ENCODE data around the gene ADI1. TPM values are rescaled to one million over a fixed set of nuclear protein-coding genes. Genes with fewer than 3 reads are reported as not detected.

Gene ADI1
- polyA plus RNA-seq, 1 of the 3 experiments (the other 2 are of a cell fraction), result 67.2 TPM

DNA sequence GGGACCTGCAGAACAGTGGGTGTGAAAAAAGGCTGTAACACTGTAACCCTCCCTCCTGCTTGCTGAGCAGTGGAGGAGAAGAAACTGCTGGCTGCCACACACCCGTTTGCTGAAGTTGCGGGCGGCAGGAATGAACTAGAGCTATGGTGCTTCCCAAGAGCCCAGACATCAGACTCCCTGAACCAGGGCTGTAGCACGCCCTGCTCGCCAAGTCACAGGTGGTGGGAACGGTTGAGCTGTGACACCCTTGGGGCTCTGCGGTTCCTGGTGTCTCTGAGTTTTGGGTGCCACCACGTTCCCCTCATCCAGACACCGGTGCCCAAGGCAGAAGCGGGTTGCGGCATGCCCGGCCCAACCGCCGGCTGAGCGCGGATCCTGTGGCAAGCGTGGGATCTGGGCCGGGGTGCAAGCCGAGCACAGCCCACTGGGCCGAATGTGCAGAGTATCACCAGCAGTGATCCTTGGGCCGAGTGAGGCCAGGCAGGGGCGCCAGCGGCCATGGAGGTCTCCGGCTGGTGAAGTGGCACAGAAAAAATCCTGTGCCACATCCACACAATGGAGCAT lies 15.0 kb upstream of the ADI1 start:
- TF ChIP-seq MEF2A (IDR thresholded peaks at IDR 0.05; ENCODE audit: borderline replicate concordance, low read depth) (no peak), JUND (IDR thresholded peaks at IDR 0.05) (no peak), RAD21 (IDR thresholded peaks at IDR 0.05; ENCODE audit: low read length) (no peak), NRF1 (IDR thresholded peaks at IDR 0.05; ENCODE audit: low read depth, low read length) (no peak), FOXM1 (IDR thresholded peaks at IDR 0.05; ENCODE audit: low read depth) (no peak), RCOR1 (IDR thresholded peaks at IDR 0.05; ENCODE audit: low read length) (no peak)
- TF ChIP-seq, protein P1, sequence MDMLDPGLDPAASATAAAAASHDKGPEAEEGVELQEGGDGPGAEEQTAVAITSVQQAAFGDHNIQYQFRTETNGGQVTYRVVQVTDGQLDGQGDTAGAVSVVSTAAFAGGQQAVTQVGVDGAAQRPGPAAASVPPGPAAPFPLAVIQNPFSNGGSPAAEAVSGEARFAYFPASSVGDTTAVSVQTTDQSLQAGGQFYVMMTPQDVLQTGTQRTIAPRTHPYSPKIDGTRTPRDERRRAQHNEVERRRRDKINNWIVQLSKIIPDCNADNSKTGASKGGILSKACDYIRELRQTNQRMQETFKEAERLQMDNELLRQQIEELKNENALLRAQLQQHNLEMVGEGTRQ (IDR thresholded peaks at IDR 0.05; ENCODE audit: borderline replicate concordance, low read depth, low read length), result no peak
- ChIA-PET POLR2A (no interaction called here), CTCF (no interaction called here)
- Histone ChIP-seq H3F3A (replicated peaks; ENCODE audit: insufficient read depth) (peaks cover 24% of the 10 kb centered on the region), H3K4me3 (ENCODE audit: low read depth in 2 of 2, low read length in 1 of 2) (no peak overlapping the region), H3K4me1 (ENCODE audit: control insufficient read depth in 1 of 2, insufficient read depth in 2 of 2, low read depth in 1 of 2, low read length in 1 of 2) (peaks cover 3 to 13% of the 10 kb centered on the region in 2 experiments; a peak in 3 of 4 replicates), H3K9ac (no peak overlapping the region), H3K9me2 (no peaks in the 10 kb centered on the region), H3K27me3 (ENCODE audit: insufficient read depth) (no peaks in the 10 kb centered on the region), H3K4me2 (no peak overlapping the region), H3K27ac (ENCODE audit: low read depth in 2 of 2, low read length in 1 of 2) (no peak overlapping the region), H2AFZ (ENCODE audit: low read depth) (no peak overlapping the region), H4K20me1 (ENCODE audit: insufficient read depth) (no peaks in the 10 kb centered on the region), H3K36me3 (replicated peaks in 1 of 2; ENCODE audit: control insufficient read depth in 1 of 2, insufficient read depth in 2 of 2, low read length in 1 of 2) (peaks cover 2 to 4% of the 10 kb centered on the region in 2 experiments), H3K79me2 (ENCODE audit: insufficient read depth) (no peaks in the 10 kb centered on the region), H3K9me3 (no peaks in the 10 kb centered on the region)
- WGBS (ENCODE audit: low lambda C conversion rate), result 97% methylated on average over 11 of the region's 24 CpGs
- no peak for DNase-seq

DNA sequence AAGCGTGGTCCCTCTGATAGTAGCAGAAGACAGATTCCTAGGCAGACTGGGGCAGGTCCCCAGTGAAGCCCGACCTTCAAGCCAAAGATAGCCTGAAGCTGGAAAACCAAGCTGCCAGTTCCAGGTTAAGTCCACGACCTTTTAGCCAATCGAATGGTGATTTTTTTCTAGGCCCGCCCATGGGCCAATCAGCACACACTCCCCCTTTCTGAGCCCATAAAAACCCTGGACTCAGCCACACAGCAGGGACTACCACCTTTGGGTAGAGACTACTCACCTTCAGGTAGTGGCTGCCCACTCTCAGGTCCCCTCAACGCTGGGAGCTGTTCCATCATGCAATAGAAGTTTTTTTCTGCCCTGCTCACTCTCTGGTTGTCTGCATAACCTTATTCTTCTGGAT lies 14.5 kb upstream of the ADI1 start:
- Histone ChIP-seq H3K4me3 (ENCODE audit: low read depth in 2 of 2, low read length in 1 of 2) (no peak overlapping the region), H3K79me2 (ENCODE audit: insufficient read depth) (no peaks in the 10 kb centered on the region), H3F3A (replicated peaks; ENCODE audit: insufficient read depth) (peaks cover 24% of the 10 kb centered on the region), H2AFZ (ENCODE audit: low read depth) (no peak overlapping the region), H3K9ac (no peak overlapping the region), H3K9me3 (no peaks in the 10 kb centered on the region), H3K27ac (ENCODE audit: low read depth in 2 of 2, low read length in 1 of 2) (no peak overlapping the region), H3K4me2 (no peak overlapping the region), H4K20me1 (ENCODE audit: insufficient read depth) (no peaks in the 10 kb centered on the region), H3K27me3 (ENCODE audit: insufficient read depth) (no peaks in the 10 kb centered on the region), H3K4me1 (ENCODE audit: control insufficient read depth in 1 of 2, insufficient read depth in 2 of 2, low read depth in 1 of 2, low read length in 1 of 2) (peaks cover 3 to 13% of the 10 kb centered on the region in 2 experiments; a peak in 3 of 4 replicates), H3K36me3 (replicated peaks in 1 of 2; ENCODE audit: control insufficient read depth in 1 of 2, insufficient read depth in 2 of 2, low read length in 1 of 2) (peaks cover 2 to 4% of the 10 kb centered on the region in 2 experiments), H3K9me2 (no peaks in the 10 kb centered on the region)
- TF ChIP-seq, protein P2, sequence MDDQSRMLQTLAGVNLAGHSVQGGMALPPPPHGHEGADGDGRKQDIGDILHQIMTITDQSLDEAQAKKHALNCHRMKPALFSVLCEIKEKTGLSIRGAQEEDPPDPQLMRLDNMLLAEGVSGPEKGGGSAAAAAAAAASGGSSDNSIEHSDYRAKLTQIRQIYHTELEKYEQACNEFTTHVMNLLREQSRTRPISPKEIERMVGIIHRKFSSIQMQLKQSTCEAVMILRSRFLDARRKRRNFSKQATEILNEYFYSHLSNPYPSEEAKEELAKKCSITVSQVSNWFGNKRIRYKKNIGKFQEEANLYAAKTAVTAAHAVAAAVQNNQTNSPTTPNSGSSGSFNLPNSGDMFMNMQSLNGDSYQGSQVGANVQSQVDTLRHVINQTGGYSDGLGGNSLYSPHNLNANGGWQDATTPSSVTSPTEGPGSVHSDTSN (IDR thresholded peaks at IDR 0.05), result no peak
- TF ChIP-seq, protein P3, sequence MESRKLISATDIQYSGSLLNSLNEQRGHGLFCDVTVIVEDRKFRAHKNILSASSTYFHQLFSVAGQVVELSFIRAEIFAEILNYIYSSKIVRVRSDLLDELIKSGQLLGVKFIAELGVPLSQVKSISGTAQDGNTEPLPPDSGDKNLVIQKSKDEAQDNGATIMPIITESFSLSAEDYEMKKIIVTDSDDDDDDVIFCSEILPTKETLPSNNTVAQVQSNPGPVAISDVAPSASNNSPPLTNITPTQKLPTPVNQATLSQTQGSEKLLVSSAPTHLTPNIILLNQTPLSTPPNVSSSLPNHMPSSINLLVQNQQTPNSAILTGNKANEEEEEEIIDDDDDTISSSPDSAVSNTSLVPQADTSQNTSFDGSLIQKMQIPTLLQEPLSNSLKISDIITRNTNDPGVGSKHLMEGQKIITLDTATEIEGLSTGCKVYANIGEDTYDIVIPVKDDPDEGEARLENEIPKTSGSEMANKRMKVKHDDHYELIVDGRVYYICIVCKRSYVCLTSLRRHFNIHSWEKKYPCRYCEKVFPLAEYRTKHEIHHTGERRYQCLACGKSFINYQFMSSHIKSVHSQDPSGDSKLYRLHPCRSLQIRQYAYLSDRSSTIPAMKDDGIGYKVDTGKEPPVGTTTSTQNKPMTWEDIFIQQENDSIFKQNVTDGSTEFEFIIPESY (IDR thresholded peaks at IDR 0.05; ENCODE audit: borderline replicate concordance, low read depth), result no peak
- no peak for TF ChIP-seq FOSL2 (IDR thresholded peaks at IDR 0.05; ENCODE audit: borderline replicate concordance, low read depth)
- no peak for TF ChIP-seq GATA2 (CRISPR knock-in tag; IDR thresholded peaks at IDR 0.05)
- no peak for TF ChIP-seq MXI1 (IDR thresholded peaks at IDR 0.05; ENCODE audit: low read depth, low read length)
- no peak for TF ChIP-seq TAF1 (IDR thresholded peaks at IDR 0.05; ENCODE audit: borderline replicate concordance, low read depth, low read length)
- TF ChIP-seq EP300 (IDR thresholded peaks at IDR 0.05; ENCODE audit: borderline replicate concordance in 1 of 2, low read depth in 1 of 2, low read length in 1 of 2), result no peak
- no peak for TF ChIP-seq GABPA (IDR thresholded peaks at IDR 0.05; ENCODE audit: low read depth)
- no peak for TF ChIP-seq POLR2AphosphoS5 (IDR thresholded peaks at IDR 0.05; ENCODE audit: low read depth, low read length)
- no peak for TF ChIP-seq EZH2phosphoT487 (IDR thresholded peaks at IDR 0.05; ENCODE audit: borderline replicate concordance, low read depth)
- no peak for DNase-seq
- 95% methylated on average over 6 of the region's 6 CpGs for WGBS (ENCODE audit: low lambda C conversion rate)
- ChIA-PET POLR2A (no interaction called here), CTCF (interaction anchor here (2.0 kb wide), 1 partner anchor 12 kb away, joined by 4 read pairs; no protein-coding TSS in a partner anchor)

Data from SK-N-SH (cell line).